Loucy (cell line): ENCODE data around the gene DEDD.

Experiments
- H2AFZ ChIP-seq: fragments of 200-600 bp; sonication (generic); 2 replicates; pipeline ENCODE4 v1.6.0; 2016; ENCODE audit warnings: antibody characterized with exemption, mild to moderate bottlenecking, low read length, moderate library complexity
- H3F3A ChIP-seq: fragments of 200-600 bp; 2 replicates; pipeline ENCODE4 v1.6.0; 2016; ENCODE audit warnings: antibody characterized with exemption, low read depth, mild to moderate bottlenecking
- H3K27me3 ChIP-seq: fragments of 200-600 bp; sonication (generic); 2 replicates; pipeline ENCODE4 v1.6.1; 2014; ENCODE audit warnings: low read length, mild to moderate bottlenecking; ENCODE audit not compliant: insufficient read depth, poor library complexity, severe bottlenecking
- H3K36me3 ChIP-seq: fragments of 200-600 bp; sonication (generic); 2 replicates; pipeline ENCODE4 v1.6.1; 2016; ENCODE audit warnings: low read length; ENCODE audit not compliant: insufficient read depth
- H3K4me1 ChIP-seq: fragments of 200-600 bp; sonication (generic); 2 replicates; pipeline ENCODE4 v1.5.1; 2014; ENCODE audit warnings: low read length, mild to moderate bottlenecking; ENCODE audit not compliant: insufficient read depth, poor library complexity, severe bottlenecking
- H3K4me2 ChIP-seq: fragments of 200-600 bp; sonication (generic); 2 replicates; pipeline ENCODE4 v1.6.0; 2014; ENCODE audit warnings: antibody characterized with exemption, low read length, low read depth, mild to moderate bottlenecking; ENCODE audit not compliant: poor library complexity, severe bottlenecking
- H3K4me3 ChIP-seq: fragments of 200-600 bp; sonication (generic); 2 replicates; pipeline ENCODE4 v1.5.1; 2014; ENCODE audit warnings: low read length, mild to moderate bottlenecking, mixed read lengths; ENCODE audit not compliant: poor library complexity, severe bottlenecking
- H3K79me2 ChIP-seq: fragments of 200-600 bp; sonication (generic); 2 replicates; pipeline ENCODE4 v1.6.1; 2014; ENCODE audit warnings: low read length; ENCODE audit not compliant: insufficient read depth
- H3K9ac ChIP-seq: fragments of 200-600 bp; sonication (generic); 2 replicates; pipeline ENCODE4 v1.6.0; 2014; ENCODE audit warnings: mild to moderate bottlenecking, low read depth, low read length, moderate library complexity; ENCODE audit not compliant: poor library complexity, severe bottlenecking
- H3K9me2 ChIP-seq: fragments of 200-600 bp; sonication (generic); replicated peaks from 2 replicates; pipeline ENCODE4 v1.6.1; 2016; ENCODE audit warnings: low read depth, low read length, mixed read lengths
- H3K9me3 ChIP-seq: fragments of 200-600 bp; sonication (generic); 2 replicates; pipeline ENCODE4 v1.6.1; 2014; ENCODE audit warnings: mild to moderate bottlenecking, antibody characterized with exemption, low read length, low read depth; ENCODE audit not compliant: insufficient read depth
- H4K20me1 ChIP-seq: fragments of 200-600 bp; sonication (generic); 2 replicates; pipeline ENCODE4 v1.6.0; 2014; ENCODE audit warnings: antibody characterized with exemption, low read length, mild to moderate bottlenecking; ENCODE audit not compliant: insufficient read depth, poor library complexity, severe bottlenecking
- CTCF ChIP-seq: fragments of 200-600 bp; sonication (generic); conservative IDR thresholded peaks from 2 replicates; pipeline ENCODE4 v1.5.1; 2014; ENCODE audit warnings: mild to moderate bottlenecking, antibody characterized with exemption, low read length
- EZH2phosphoT487 ChIP-seq: fragments of 200-600 bp; IDR thresholded peaks from 2 replicates; pipeline ENCODE4 v1.6.1; 2018; ENCODE audit warnings: antibody characterized with exemption, mild to moderate bottlenecking, moderate library complexity, borderline replicate concordance

DEDD gene

GRCh38 chr1:161096530-161096929, 35.9 kb downstream of the DEDD start:
- Histone ChIP-seq H2AFZ (no peak overlapping the region), H3K36me3 (peaks cover 22% of the 10 kb centered on the region; the same call in 1 of the 2 replicates), H3F3A (no peaks in the 10 kb centered on the region), H3K79me2 (no peaks in the 10 kb centered on the region), H4K20me1 (no peaks in the 10 kb centered on the region), H3K27me3 (no peaks in the 10 kb centered on the region), H3K9me3 (no peaks in the 10 kb centered on the region), H3K9ac (no peak overlapping the region), H3K4me2 (no peak overlapping the region), H3K4me3 (no peak overlapping the region), H3K4me1 (peaks cover 3% of the 10 kb centered on the region), H3K9me2 (no peaks in the 10 kb centered on the region)
- TF ChIP-seq EZH2phosphoT487, result no peak
- TF ChIP-seq CTCF, result no peak

- no peak overlapping the region for H2AFZ ChIP-seq
- H3K4me3 ChIP-seq, result no peak overlapping the region
- H4K20me1 ChIP-seq, result no peaks in the 10 kb centered on the region
- no peaks in the 10 kb centered on the region for H3F3A ChIP-seq
- H3K79me2 ChIP-seq, result no peaks in the 10 kb centered on the region
- peaks cover 18% of the 10 kb centered on the region; the same call in 1 of the 2 replicates for H3K36me3 ChIP-seq
- H3K27me3 ChIP-seq, result no peaks in the 10 kb centered on the region
- H3K4me2 ChIP-seq, result no peak overlapping the region
- TF ChIP-seq CTCF (no peak), EZH2phosphoT487 (no peak)
- no peaks in the 10 kb centered on the region for H3K9me2 ChIP-seq
- no peak overlapping the region for H3K9ac ChIP-seq
- H3K4me1 ChIP-seq, result peaks cover 3% of the 10 kb centered on the region
- H3K9me3 ChIP-seq, result no peaks in the 10 kb centered on the region
Measured at GRCh38 chr1:161096015-161096414, 36.5 kb downstream of the DEDD start.

DNA sequence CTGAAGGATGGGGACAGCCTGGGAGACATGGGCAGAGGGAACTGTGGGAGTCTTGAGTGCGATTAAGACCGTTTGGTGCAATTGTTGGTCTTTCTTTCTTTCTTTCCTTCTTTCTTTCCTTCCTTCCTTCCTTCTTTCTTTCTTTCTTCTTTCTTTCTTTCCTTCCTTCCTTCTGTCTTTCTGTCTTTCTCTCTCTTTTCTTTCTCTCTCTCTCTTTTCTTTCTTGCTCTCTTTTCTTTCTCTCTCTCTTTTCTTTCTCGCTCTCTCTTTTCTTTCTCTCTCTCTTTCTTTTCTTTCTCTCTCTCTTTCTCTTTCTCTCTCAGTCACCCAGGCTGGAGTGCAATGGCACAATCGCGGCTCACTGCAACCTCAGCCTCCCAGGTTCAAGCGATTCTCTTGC, 37.2 kb downstream of the DEDD start:
- Histone ChIP-seq H3K36me3 (peaks cover 13% of the 10 kb centered on the region; the same call in 1 of the 2 replicates), H2AFZ (no peak overlapping the region), H3K9me3 (no peaks in the 10 kb centered on the region), H3K4me3 (no peak overlapping the region), H3K9ac (no peak overlapping the region), H3K4me1 (peaks cover 3% of the 10 kb centered on the region), H4K20me1 (no peaks in the 10 kb centered on the region), H3K4me2 (no peak overlapping the region), H3K9me2 (no peaks in the 10 kb centered on the region), H3K79me2 (no peaks in the 10 kb centered on the region), H3K27me3 (no peaks in the 10 kb centered on the region), H3F3A (no peaks in the 10 kb centered on the region)
- TF ChIP-seq EZH2phosphoT487 (no peak), CTCF (no peak)
